ENCODE data around the gene NR1H2.
A peak's percentile ranks its signal among the peaks of the same experiment; 100 is the strongest.

NR1H2 gene

GRCh38 chr19:50427318-50427925 lies 51.2 kb downstream of the NR1H2 start:
- no peak for DNase-seq

DNA sequence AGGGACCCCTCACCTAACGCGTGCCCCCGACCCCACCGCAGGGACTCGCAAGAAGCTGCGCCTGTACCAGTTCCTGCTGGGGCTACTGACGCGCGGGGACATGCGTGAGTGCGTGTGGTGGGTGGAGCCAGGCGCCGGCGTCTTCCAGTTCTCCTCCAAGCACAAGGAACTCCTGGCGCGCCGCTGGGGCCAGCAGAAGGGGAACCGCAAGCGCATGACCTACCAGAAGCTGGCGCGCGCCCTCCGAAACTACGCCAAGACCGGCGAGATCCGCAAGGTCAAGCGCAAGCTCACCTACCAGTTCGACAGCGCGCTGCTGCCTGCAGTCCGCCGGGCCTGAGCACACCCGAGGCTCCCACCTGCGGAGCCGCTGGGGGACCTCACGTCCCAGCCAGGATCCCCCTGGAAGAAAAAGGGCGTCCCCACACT lies 51.8 kb downstream of the NR1H2 start:
- DNase-seq, result no peak

DNA sequence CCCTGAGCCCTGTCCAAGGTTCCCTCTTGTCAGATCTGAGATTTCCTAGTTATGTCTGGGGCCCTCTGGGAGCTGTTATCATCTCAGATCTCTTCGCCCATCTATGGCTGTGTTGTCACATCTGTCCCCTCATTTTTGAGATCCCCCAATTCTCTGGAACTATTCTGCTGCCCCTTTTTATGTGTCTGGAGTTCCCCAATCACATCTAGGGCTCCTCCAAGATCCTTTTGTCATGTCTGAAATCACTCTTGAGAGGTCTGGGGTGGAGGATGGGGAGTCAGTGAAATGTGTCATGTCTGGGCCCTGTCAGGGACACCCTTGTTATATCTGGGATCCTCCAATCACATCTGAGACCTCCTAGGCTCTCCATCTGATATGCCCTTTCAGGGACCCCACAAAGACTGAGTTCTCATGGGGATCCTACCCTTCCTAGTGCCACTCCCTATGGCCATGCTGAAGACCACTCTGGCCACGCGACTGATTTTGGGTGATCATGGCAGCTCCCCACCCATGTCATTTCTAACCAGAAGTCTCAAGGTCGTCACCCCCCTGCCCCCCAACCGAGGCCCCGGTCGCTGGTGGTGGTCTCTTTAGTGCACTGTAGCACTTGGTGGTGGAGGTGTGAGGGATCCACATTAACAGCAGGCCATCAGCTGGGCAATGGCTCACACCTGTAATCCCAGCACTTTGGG lies 52.7 kb downstream of the NR1H2 start:
- no peak for DNase-seq

DNA sequence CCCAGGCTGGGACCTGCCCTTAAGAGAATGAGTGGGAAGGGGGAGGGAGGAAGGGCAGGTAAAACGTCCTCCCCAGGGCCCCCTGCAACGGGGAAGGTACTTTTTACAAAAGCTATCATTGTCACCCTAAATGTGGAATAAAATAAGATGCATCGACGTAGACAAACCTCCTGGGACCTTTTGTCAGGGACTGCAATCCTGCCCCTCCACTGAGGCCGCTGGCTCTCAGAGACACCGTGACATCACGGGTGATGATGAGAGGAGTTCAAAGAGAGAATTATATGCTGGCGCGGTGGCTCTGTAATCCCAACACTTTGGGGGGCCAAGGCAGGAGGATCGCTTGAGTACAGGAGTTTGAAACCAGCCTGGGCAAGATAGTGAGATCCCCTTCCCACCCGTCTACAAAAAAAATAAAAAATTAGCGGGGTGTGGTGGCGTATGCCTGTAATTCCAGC lies 54.7 kb downstream of the NR1H2 start:
- no peak for DNase-seq

GRCh38 chr19:50431343-50432220 lies 55.3 kb downstream of the NR1H2 start:
- peak; percentile 37 for DNase-seq

- DNase-seq, result no peak
Measured at GRCh38 chr19:50432221-50433028, 56.2 kb downstream of the NR1H2 start, which contains the start of gene MYBPC2. TSS of gene MYBPC2 (plus strand) at chr19:50432892. CDS start at chr19:50432954, 62 bp downstream.
